MM.1S (cell line): Measurements from ENCODE around the gene GIMAP4.

Experiments
- DNase-seq: peaks from one replicate; pipeline ENCODE4 v3.0.0-alpha.2; 2015
- H2AFZ ChIP-seq: fragments of 300-600 bp; sonication (generic); 2 replicates; pipeline ENCODE4 v1.6.0; 2016; ENCODE audit warnings: antibody characterized with exemption, low read length
- H3F3A ChIP-seq: fragments of 300-600 bp; sonication (generic); 2 replicates; pipeline ENCODE4 v1.6.1; 2016; ENCODE audit warnings: mild to moderate bottlenecking, antibody characterized with exemption, low read length, moderate library complexity, mixed read lengths; ENCODE audit not compliant: insufficient read depth
- H3K27ac ChIP-seq: fragments of 300-600 bp; sonication (generic); 2 replicates; pipeline ENCODE4 v1.5.1; 2016; ENCODE audit warnings: mild to moderate bottlenecking, low read length
- H3K27me3 ChIP-seq: fragments of 300-600 bp; sonication (generic); replicated peaks from 2 replicates; pipeline ENCODE4 v1.6.0; 2016; ENCODE audit warnings: low read length; ENCODE audit not compliant: insufficient read depth
- H3K36me3 ChIP-seq: fragments of 300-600 bp; sonication (generic); replicated peaks from 2 replicates; pipeline ENCODE4 v1.6.1; 2016; ENCODE audit warnings: mild to moderate bottlenecking, low read length, mixed read lengths; ENCODE audit not compliant: insufficient read depth
- H3K4me1 ChIP-seq: fragments of 300-600 bp; sonication (generic); 2 replicates; pipeline ENCODE4 v1.6.1; 2016; ENCODE audit warnings: low read length, mixed read lengths
- H3K4me2 ChIP-seq: fragments of 300-600 bp; sonication (generic); 2 replicates; pipeline ENCODE4 v1.6.0; 2016; ENCODE audit warnings: low read depth, low read length
- H3K4me3 ChIP-seq: fragments of 300-600 bp; sonication (generic); 2 replicates; pipeline ENCODE4 v1.5.1; 2016; ENCODE audit warnings: low read length, mixed read lengths
- H3K79me2 ChIP-seq: fragments of 300-600 bp; sonication (generic); 2 replicates; pipeline ENCODE4 v1.6.1; 2016; ENCODE audit warnings: mixed run types, low read length, mixed read lengths
- H3K9ac ChIP-seq: fragments of 300-600 bp; sonication (generic); 2 replicates; pipeline ENCODE4 v1.6.1; 2016; ENCODE audit warnings: low read length, mixed read lengths
- H3K9me2 ChIP-seq: fragments of 300-600 bp; sonication (generic); replicated peaks from 2 replicates; pipeline ENCODE4 v1.6.1; 2016; ENCODE audit warnings: mild to moderate bottlenecking, low read length, mixed read lengths; ENCODE audit not compliant: insufficient read depth
- H3K9me3 ChIP-seq: fragments of 300-600 bp; sonication (generic); replicated peaks from 2 replicates; pipeline ENCODE4 v1.6.1; 2016; ENCODE audit warnings: mild to moderate bottlenecking, low read length, mixed read lengths; ENCODE audit not compliant: insufficient read depth
- H4K20me1 ChIP-seq: fragments of 300-600 bp; sonication (generic); 2 replicates; pipeline ENCODE4 v1.6.1; 2016; ENCODE audit warnings: mild to moderate bottlenecking, low read length, moderate library complexity, mixed read lengths; ENCODE audit not compliant: insufficient read depth
- CTCF ChIP-seq: fragments of 300-600 bp; sonication (generic); IDR thresholded peaks from 2 replicates; pipeline ENCODE4 v1.5.1; 2016; ENCODE audit warnings: antibody characterized with exemption, low read length, mixed read lengths
- EZH2 ChIP-seq: fragments of 300-600 bp; sonication (generic); optimal IDR thresholded peaks from 2 replicates; pipeline ENCODE3; 2017; ENCODE audit warnings: low read depth, mild to moderate bottlenecking, antibody characterized with exemption, low read length, mixed read lengths
- EZH2phosphoT487 ChIP-seq: fragments of 300-600 bp; sonication (generic); IDR thresholded peaks from 2 replicates; pipeline ENCODE4 v1.6.1; 2018; ENCODE audit warnings: antibody characterized with exemption, low read length

GIMAP4 gene

GRCh38 chr7:150562919-150563318 lies 4.3 kb upstream of the GIMAP4 start:
- Histone ChIP-seq H4K20me1 (no peaks in the 10 kb centered on the region), H3K36me3 (no peaks in the 10 kb centered on the region), H3F3A (no peaks in the 10 kb centered on the region), H3K9ac (no peak overlapping the region), H3K9me2 (no peaks in the 10 kb centered on the region), H3K27ac (no peak overlapping the region), H3K4me2 (no peak overlapping the region), H3K4me1 (no peaks in the 10 kb centered on the region), H3K79me2 (no peaks in the 10 kb centered on the region), H2AFZ (no peak overlapping the region), H3K4me3 (no peak overlapping the region), H3K27me3 (no peaks in the 10 kb centered on the region), H3K9me3 (no peaks in the 10 kb centered on the region)
- DNase-seq: no peak
- no peak for TF ChIP-seq EZH2
- TF ChIP-seq EZH2phosphoT487: no peak
- no peak for TF ChIP-seq CTCF

GRCh38 chr7:150564006-150564405 lies 3.2 kb upstream of the GIMAP4 start:
- DNase-seq: no peak
- H3K27me3 ChIP-seq: no peaks in the 10 kb centered on the region
- TF ChIP-seq EZH2 (no peak), CTCF (no peak), EZH2phosphoT487 (no peak)
- H2AFZ ChIP-seq: no peak overlapping the region
- H3K9me2 ChIP-seq: no peaks in the 10 kb centered on the region
- no peak overlapping the region for H3K9ac ChIP-seq
- H3K4me1 ChIP-seq: no peaks in the 10 kb centered on the region
- H3K79me2 ChIP-seq: no peaks in the 10 kb centered on the region
- H3K4me2 ChIP-seq: no peak overlapping the region
- H3K36me3 ChIP-seq: no peaks in the 10 kb centered on the region
- no peak overlapping the region for H3K4me3 ChIP-seq
- no peaks in the 10 kb centered on the region for H4K20me1 ChIP-seq
- no peaks in the 10 kb centered on the region for H3K9me3 ChIP-seq
- no peaks in the 10 kb centered on the region for H3F3A ChIP-seq
- H3K27ac ChIP-seq: no peak overlapping the region

- H2AFZ ChIP-seq: no peak overlapping the region
- no peak overlapping the region for H3K27ac ChIP-seq
- H3K36me3 ChIP-seq: no peaks in the 10 kb centered on the region
- H3K9me3 ChIP-seq: no peaks in the 10 kb centered on the region
- DNase-seq: no peak
- H4K20me1 ChIP-seq: no peaks in the 10 kb centered on the region
- no peaks in the 10 kb centered on the region for H3K4me1 ChIP-seq
- H3K4me3 ChIP-seq: no peak overlapping the region
- no peaks in the 10 kb centered on the region for H3K27me3 ChIP-seq
- H3K9me2 ChIP-seq: no peaks in the 10 kb centered on the region
- no peaks in the 10 kb centered on the region for H3K79me2 ChIP-seq
- H3K4me2 ChIP-seq: no peak overlapping the region
- no peak overlapping the region for H3K9ac ChIP-seq
- no peak for TF ChIP-seq CTCF
- TF ChIP-seq EZH2phosphoT487: no peak
- no peak for TF ChIP-seq EZH2
- H3F3A ChIP-seq: no peaks in the 10 kb centered on the region
Measured at GRCh38 chr7:150564566-150564965, 2.6 kb upstream of the GIMAP4 start.
